Neuronal stem cell (in vitro differentiated cells): ENCODE data around the gene DCTN1.

Experiments
- DNase-seq: peaks from one replicate; pipeline ENCODE4 v3.0.0-alpha.2; 2013; ENCODE audit warnings: low spot score
- H2AFZ ChIP-seq: one replicate; pipeline ENCODE4 v1.6.1; 2013; ENCODE audit warnings: mild to moderate bottlenecking, low read length, inconsistent platforms
- H2AK5ac ChIP-seq: 2 replicates; pipeline ENCODE4 v1.6.1; 2013; ENCODE audit warnings: low read depth, mild to moderate bottlenecking, inconsistent platforms, low read length, moderate library complexity, mixed read lengths
- H2BK120ac ChIP-seq: 2 replicates; pipeline ENCODE4 v1.6.1; 2013; ENCODE audit warnings: low read depth, mild to moderate bottlenecking, inconsistent platforms, low read length, moderate library complexity, mixed read lengths
- H2BK12ac ChIP-seq: one replicate; pipeline ENCODE4 v1.6.1; 2013; ENCODE audit warnings: low read length, inconsistent platforms
- H2BK15ac ChIP-seq: 2 replicates; pipeline ENCODE4 v1.6.1; 2013; ENCODE audit warnings: mild to moderate bottlenecking, low read length, inconsistent platforms, mixed read lengths
- H2BK5ac ChIP-seq: one replicate; pipeline ENCODE4 v1.6.1; 2013; ENCODE audit warnings: inconsistent platforms, mild to moderate bottlenecking, low read length, moderate library complexity
- H3K14ac ChIP-seq: one replicate; pipeline ENCODE4 v1.6.1; 2013; ENCODE audit warnings: low read length, inconsistent platforms
- H3K18ac ChIP-seq: 2 replicates; pipeline ENCODE4 v1.6.1; 2013; ENCODE audit warnings: low read length, inconsistent platforms
- H3K23ac ChIP-seq: 2 replicates; pipeline ENCODE4 v1.6.1; 2013; ENCODE audit warnings: low read depth, mild to moderate bottlenecking, mixed read lengths, low read length, inconsistent platforms; ENCODE audit not compliant: poor library complexity
- H3K27ac ChIP-seq: replicated peaks from 3 replicates; pipeline ENCODE4 v1.5.1; 2013; ENCODE audit warnings: low read length, inconsistent platforms
- H3K27me3 ChIP-seq, 3 experiments: 2 replicates each; pipeline ENCODE4 v1.6.1; 2013; ENCODE audit warnings: low read length in 3 of 3, mild to moderate bottlenecking in 2 of 3, inconsistent platforms in 1 of 3, low read depth in 1 of 3, mixed read lengths in 1 of 3, moderate library complexity in 1 of 3; ENCODE audit not compliant: control insufficient read depth in 3 of 3, insufficient read depth in 3 of 3
- H3K36me3 ChIP-seq, 2 donors: replicated peaks in 1 of 2; 2 replicates each; pipeline ENCODE4 v1.6.1; 2013; ENCODE audit warnings: low read length in 2 of 2; ENCODE audit not compliant: control insufficient read depth in 2 of 2, insufficient read depth in 2 of 2
- H3K4ac ChIP-seq: 2 replicates; pipeline ENCODE4 v1.6.1; 2013; ENCODE audit warnings: inconsistent platforms, mild to moderate bottlenecking, low read length, moderate library complexity
- H3K4me1 ChIP-seq, 2 donors: 1 replicate in 1 of 2; 2 replicates in 1 of 2; pipeline ENCODE4 v1.6.1; 2013; ENCODE audit warnings: low read length in 2 of 2, low read depth in 1 of 2; ENCODE audit not compliant: control insufficient read depth in 2 of 2, insufficient read depth in 1 of 2
- H3K4me2 ChIP-seq: one replicate; pipeline ENCODE4 v1.6.1; 2013; ENCODE audit warnings: mild to moderate bottlenecking, low read length, inconsistent platforms; ENCODE audit not compliant: insufficient read depth, poor library complexity, severe bottlenecking
- H3K4me3 ChIP-seq, 2 donors: 2 replicates each; pipeline ENCODE4 v1.5.1; 2013; ENCODE audit warnings: low read length in 2 of 2, mild to moderate bottlenecking in 2 of 2, inconsistent platforms in 1 of 2, moderate library complexity in 1 of 2
- H3K79me1 ChIP-seq: one replicate; pipeline ENCODE4 v1.6.1; 2013; ENCODE audit warnings: low read depth, mild to moderate bottlenecking, inconsistent platforms, low read length, moderate library complexity
- H3K9ac ChIP-seq: one replicate; pipeline ENCODE4 v1.6.1; 2013; ENCODE audit warnings: mild to moderate bottlenecking, low read depth, low read length, inconsistent platforms; ENCODE audit not compliant: poor library complexity
- H3K9me3 ChIP-seq, 2 donors: replicated peaks in 1 of 2; 2 replicates each; pipeline versions ENCODE3 to v1.6.1; 2013; ENCODE audit warnings: low read length in 2 of 2, mild to moderate bottlenecking in 2 of 2, inconsistent platforms in 1 of 2, low read depth in 1 of 2, mixed read lengths in 1 of 2, moderate library complexity in 1 of 2; ENCODE audit not compliant: control insufficient read depth in 2 of 2, insufficient read depth in 1 of 2
- H4K8ac ChIP-seq: one replicate; pipeline ENCODE4 v1.6.1; 2013; ENCODE audit warnings: low read depth, mild to moderate bottlenecking, inconsistent platforms, low read length, moderate library complexity
- H4K91ac ChIP-seq: one replicate; pipeline ENCODE4 v1.6.1; 2013; ENCODE audit warnings: low read length, low read depth, mild to moderate bottlenecking, inconsistent platforms; ENCODE audit not compliant: poor library complexity
- WGBS, 2 donors: extraction: QIAGEN DNeasy Blood & Tissue Kit; methylation state at CpG; one replicate each; pipeline ENCODE4 v1.1.7; 2013; ENCODE audit warnings: missing lambda C conversion rate in 2 of 2, mixed read lengths in 1 of 2; ENCODE audit not compliant: insufficient read length in 2 of 2, insufficient replicate concordance in 1 of 2; ENCODE audit errors: extremely low coverage in 2 of 2; 5-methylcytosine and 5-hydroxymethylcytosine counted together

Gene DCTN1

GRCh38 chr2:74357627-74358026, 22.5 kb downstream of the DCTN1 start:
- Histone ChIP-seq H2AFZ (no peak overlapping the region), H2BK120ac (no peak overlapping the region), H3K14ac (no peak overlapping the region), H4K91ac (no peak overlapping the region), H3K79me1 (no peaks in the 10 kb centered on the region), H3K18ac (no peak overlapping the region), H2BK5ac (no peak overlapping the region), H2BK15ac (no peak overlapping the region), H2AK5ac (no peak overlapping the region), H3K4me3 (no peak overlapping the region), H3K23ac (no peak overlapping the region), H3K4me2 (no peak overlapping the region), H3K36me3 (peaks cover 46 to 73% of the 10 kb centered on the region in 2 donors), H3K4ac (no peak overlapping the region), H3K4me1 (no peaks in the 10 kb centered on the region), H2BK12ac (no peak overlapping the region), H3K27ac (no peak overlapping the region), H3K9ac (no peak overlapping the region), H3K9me3 (no peaks in the 10 kb centered on the region), H3K27me3 (no peaks in the 10 kb centered on the region), H4K8ac (no peak overlapping the region)
- no peak for DNase-seq

- H2BK15ac ChIP-seq, result no peak overlapping the region
- no peak overlapping the region for H2BK120ac ChIP-seq
- no peak overlapping the region for H3K4ac ChIP-seq
- H3K27me3 ChIP-seq, result no peaks in the 10 kb centered on the region
- peaks cover 0 to 5% of the 10 kb centered on the region in 2 donors for H3K4me1 ChIP-seq
- H2BK12ac ChIP-seq, result no peak overlapping the region
- H3K14ac ChIP-seq, result no peak overlapping the region
- H2BK5ac ChIP-seq, result no peak overlapping the region
- no peak overlapping the region for H2AK5ac ChIP-seq
- no peak overlapping the region for H3K27ac ChIP-seq
- H3K18ac ChIP-seq, result no peak overlapping the region
- no peak overlapping the region for H2AFZ ChIP-seq
- H4K91ac ChIP-seq, result no peak overlapping the region
- no CpG with 5 or more reads among the region's 4 CpGs for WGBS, 2 donors
- peaks cover 0 to 3% of the 10 kb centered on the region in 2 donors for H3K36me3 ChIP-seq
- no peak overlapping the region for H3K9ac ChIP-seq
- H4K8ac ChIP-seq, result no peak overlapping the region
- DNase-seq, result no peak
- H3K4me3 ChIP-seq, result no peak overlapping the region
- H3K9me3 ChIP-seq, result no peaks in the 10 kb centered on the region
- no peak overlapping the region for H3K23ac ChIP-seq
- no peaks in the 10 kb centered on the region for H3K79me1 ChIP-seq
- H3K4me2 ChIP-seq, result no peak overlapping the region
These were observed 30.2 kb downstream of the DCTN1 start for GRCh38 chr2:74349889-74350288.

- Histone ChIP-seq H2AFZ (no peak overlapping the region), H3K36me3 (no peaks in the 10 kb centered on the region), H3K79me1 (no peaks in the 10 kb centered on the region), H3K4me1 (peaks cover 0 to 5% of the 10 kb centered on the region in 2 donors), H4K8ac (no peak overlapping the region), H2BK15ac (no peak overlapping the region), H3K23ac (no peak overlapping the region), H3K27ac (no peak overlapping the region), H3K27me3 (peaks cover 0 to 7% (median 0%) of the 10 kb centered on the region in 3 experiments), H3K4ac (no peak overlapping the region), H2BK5ac (no peak overlapping the region), H3K4me2 (no peak overlapping the region), H3K14ac (no peak overlapping the region), H3K9me3 (no peaks in the 10 kb centered on the region), H2BK12ac (no peak overlapping the region), H3K18ac (no peak overlapping the region), H2BK120ac (no peak overlapping the region), H2AK5ac (no peak overlapping the region), H4K91ac (no peak overlapping the region), H3K9ac (no peak overlapping the region), H3K4me3 (no peak overlapping the region)
- DNase-seq, result no peak
- no CpG with 5 or more reads among the region's 3 CpGs for WGBS, 2 donors
These were observed 32.4 kb downstream of the DCTN1 start for GRCh38 chr2:74347742-74348141.

- DNase-seq, result no peak
- Histone ChIP-seq H2BK12ac (no peak overlapping the region), H3K4me2 (no peak overlapping the region), H3K79me1 (no peaks in the 10 kb centered on the region), H4K8ac (no peak overlapping the region), H3K23ac (no peak overlapping the region), H2BK5ac (no peak overlapping the region), H3K27ac (no peak overlapping the region), H3K18ac (no peak overlapping the region), H4K91ac (no peak overlapping the region), H3K9me3 (no peaks in the 10 kb centered on the region), H2AFZ (no peak overlapping the region), H2BK120ac (no peak overlapping the region), H3K4ac (no peak overlapping the region), H3K36me3 (no peaks in the 10 kb centered on the region), H3K14ac (no peak overlapping the region), H3K9ac (no peak overlapping the region), H2BK15ac (no peak overlapping the region), H3K4me1 (peaks cover 0 to 5% of the 10 kb centered on the region in 2 donors), H2AK5ac (no peak overlapping the region), H3K27me3 (peaks cover 0 to 7% (median 0%) of the 10 kb centered on the region in 3 experiments), H3K4me3 (no peak overlapping the region)
- WGBS, 2 donors, result no CpG with 5 or more reads among the region's 1 CpG
These were observed 32.8 kb downstream of the DCTN1 start for GRCh38 chr2:74347303-74347702.
